HG02884 (cell line): ENCODE measurements around the gene PRUNE2.
"Not testable (repeated sequence)": the region's sequence is repeated elsewhere in the genome, so short reads cannot be mapped to it uniquely, and the experiment has no call there.

Experiments used
- ATAC-seq: cut with Tn5 transposase; IDR thresholded peaks from one replicate; pipeline ENCODE4 v1.9.1; 2021; ENCODE audit warnings: mild to moderate bottlenecking, moderate library complexity; ENCODE audit not compliant: unreplicated experiment

PRUNE2 gene

GRCh38 chr9:76676857-76677256 lies 229.1 kb downstream of the PRUNE2 start:
- no peak for ATAC-seq

- ATAC-seq: no peak
Observed at GRCh38 chr9:76667521-76667957, 238.4 kb downstream of the PRUNE2 start.

- not testable (repeated sequence) for ATAC-seq
Observed at GRCh38 chr9:76665966-76666365, 239.9 kb downstream of the PRUNE2 start.

- ATAC-seq: no peak
Observed at GRCh38 chr9:76665458-76665857, 240.5 kb downstream of the PRUNE2 start.

- no peak for ATAC-seq
Observed at GRCh38 chr9:76664120-76664519, 241.8 kb downstream of the PRUNE2 start.

GRCh38 chr9:76662476-76663281 lies 243.2 kb downstream of the PRUNE2 start:
- no peak for ATAC-seq

GRCh38 chr9:76658510-76659231 lies 247.2 kb downstream of the PRUNE2 start:
- ATAC-seq: peak; percentile 82

- no peak for ATAC-seq
Observed at GRCh38 chr9:76657265-76657664, 248.6 kb downstream of the PRUNE2 start.

GRCh38 chr9:76655971-76656370 lies 249.9 kb downstream of the PRUNE2 start:
- ATAC-seq: no peak

GRCh38 chr9:76655121-76655541 lies 250.8 kb downstream of the PRUNE2 start:
- no peak for ATAC-seq

- no peak for ATAC-seq
Observed at GRCh38 chr9:76654575-76654974, 251.3 kb downstream of the PRUNE2 start.

GRCh38 chr9:76654051-76654461 lies 251.9 kb downstream of the PRUNE2 start:
- ATAC-seq: no peak

- ATAC-seq: peak; percentile 59
Observed at GRCh38 chr9:76652894-76653293, 253.0 kb downstream of the PRUNE2 start.

GRCh38 chr9:76651119-76651705 lies 254.7 kb downstream of the PRUNE2 start:
- no peak for ATAC-seq

GRCh38 chr9:76650692-76651091 lies 255.2 kb downstream of the PRUNE2 start:
- no peak for ATAC-seq

- ATAC-seq: no peak
Observed at GRCh38 chr9:76649894-76650293, 256.0 kb downstream of the PRUNE2 start.

GRCh38 chr9:76646249-76646648 lies 259.7 kb downstream of the PRUNE2 start:
- ATAC-seq: no peak

- no peak for ATAC-seq
Observed at GRCh38 chr9:76644647-76645250, 261.2 kb downstream of the PRUNE2 start.

GRCh38 chr9:76644171-76644570 lies 261.7 kb downstream of the PRUNE2 start:
- peak; percentile 21 for ATAC-seq

GRCh38 chr9:76643399-76644117 lies 262.4 kb downstream of the PRUNE2 start:
- ATAC-seq: peak; percentile 94
